Middle frontal gyrus (tissue), 1 donor: ENCODE measurements around the gene ANKRD11.
"Not testable (repeated sequence)": the region's sequence is repeated elsewhere in the genome, so short reads cannot be mapped to it uniquely, and the experiment has no call there.

ENCODE experiments used
- DNase-seq: peaks from one replicate; pipeline ENCODE4 v3.0.0-alpha.2; 2015; ENCODE audit warnings: low spot score; ENCODE audit errors: extremely low spot score

Gene ANKRD11

GRCh38 chr16:89433363-89433984 lies 56.9 kb downstream of the ANKRD11 start:
- DNase-seq, result not testable (repeated sequence)

GRCh38 chr16:89431630-89432029 lies 58.7 kb downstream of the ANKRD11 start:
- no peak for DNase-seq

GRCh38 chr16:89431158-89431584 lies 59.2 kb downstream of the ANKRD11 start:
- DNase-seq, result no peak

- DNase-seq, result no peak
Observed at GRCh38 chr16:89430436-89431157, 59.8 kb downstream of the ANKRD11 start.

GRCh38 chr16:89428605-89429004 lies 61.8 kb downstream of the ANKRD11 start:
- not testable (repeated sequence) for DNase-seq

GRCh38 chr16:89426736-89427530 lies 63.4 kb downstream of the ANKRD11 start:
- DNase-seq, result no peak

GRCh38 chr16:89425523-89425922 lies 64.8 kb downstream of the ANKRD11 start:
- DNase-seq, result no peak

- DNase-seq, result no peak
Observed at GRCh38 chr16:89423681-89424260, 66.6 kb downstream of the ANKRD11 start.

- no peak for DNase-seq
Observed at GRCh38 chr16:89422905-89423630, 67.3 kb downstream of the ANKRD11 start.

- no peak for DNase-seq
Observed at GRCh38 chr16:89422527-89422904, 67.8 kb downstream of the ANKRD11 start.

- not testable (repeated sequence) for DNase-seq
Observed at GRCh38 chr16:89421300-89421699, 69.1 kb downstream of the ANKRD11 start.

- DNase-seq, result no peak
Observed at GRCh38 chr16:89420204-89420603, 70.2 kb downstream of the ANKRD11 start.

- no peak for DNase-seq
Observed at GRCh38 chr16:89418352-89418751, 72.0 kb downstream of the ANKRD11 start.

GRCh38 chr16:89417352-89417751 lies 73.0 kb downstream of the ANKRD11 start:
- DNase-seq, result no peak

GRCh38 chr16:89413811-89414585 lies 76.4 kb downstream of the ANKRD11 start:
- DNase-seq, result no peak

- DNase-seq, result no peak
Observed at GRCh38 chr16:89412811-89413210, 77.5 kb downstream of the ANKRD11 start.

GRCh38 chr16:89411335-89411850 lies 79.0 kb downstream of the ANKRD11 start:
- DNase-seq, result no peak

GRCh38 chr16:89410794-89411309 lies 79.5 kb downstream of the ANKRD11 start:
- no peak for DNase-seq

- no peak for DNase-seq
Observed at GRCh38 chr16:89410322-89410721, 80.0 kb downstream of the ANKRD11 start.

- no peak for DNase-seq
Observed at GRCh38 chr16:89409161-89409711, 81.1 kb downstream of the ANKRD11 start.
